HT-29 (cell line): ENCODE measurements around the gene OR8B4. TPM values are rescaled to one million over a fixed set of nuclear protein-coding genes. Genes with fewer than 3 reads are reported as not detected.
"Not testable (repeated sequence)": the region's sequence is repeated elsewhere in the genome, so short reads cannot be mapped to it uniquely, and the experiment has no call there.

Experiments
- DNase-seq: peaks from one replicate; pipeline ENCODE4 v3.0.0-alpha.2; 2015; ENCODE audit warnings: low spot score
- total RNA-seq: library from RNA; depleted of rRNA; stranded (reverse); fragments of >200 nt; shearing (Covaris generic); gene quantifications from 2 replicates; pipeline ENCODE4 v1.2.3, GENCODE V29; 2014; rRNA removed

Gene OR8B4
- total RNA-seq, 1 experiment from 2014 or later, result not detected

GRCh38 chr11:124409906-124410305, 14.8 kb downstream of the OR8B4 start:
- no peak for DNase-seq

- DNase-seq, result no peak
These were observed 19.1 kb downstream of the OR8B4 start for GRCh38 chr11:124405581-124405980.

- not testable (repeated sequence) for DNase-seq
These were observed 21.5 kb downstream of the OR8B4 start for GRCh38 chr11:124403186-124403585.

- DNase-seq, result peak; percentile 84
These were observed 22.2 kb downstream of the OR8B4 start for GRCh38 chr11:124402326-124402922.

GRCh38 chr11:124398924-124399323, 25.7 kb downstream of the OR8B4 start, which contains the start of gene OR8B3:
OR8B3 (minus strand) TSS chr11:124399024; CDS start chr11:124397351, 1,673 bp downstream.
- no peak for DNase-seq

- DNase-seq, result not testable (repeated sequence)
These were observed 27.8 kb downstream of the OR8B4 start for GRCh38 chr11:124396847-124397246.

- no peak for DNase-seq
These were observed 30.3 kb downstream of the OR8B4 start for GRCh38 chr11:124394408-124394807.

GRCh38 chr11:124384399-124384798, 40.3 kb downstream of the OR8B4 start, which contains the start of gene OR8B2:
OR8B2 (minus strand) TSS chr11:124384499; CDS start chr11:124383343, 1,156 bp downstream.
- DNase-seq, result no peak

GRCh38 chr11:124382857-124383256, 41.8 kb downstream of the OR8B4 start:
- not testable (repeated sequence) for DNase-seq

- no peak for DNase-seq
These were observed 44.1 kb downstream of the OR8B4 start for GRCh38 chr11:124380585-124380984.

- no peak for DNase-seq
These were observed 48.4 kb downstream of the OR8B4 start for GRCh38 chr11:124376280-124376679.

Other genes with a start within 250 kb of the OR8B4 start
- not detected in 2 replicates for gene OR10D3, start 241.5 kb downstream of the OR8B4 start, total RNA-seq
- gene OR8G1, start 183.8 kb downstream of the OR8B4 start, total RNA-seq, result not detected in 2 replicates
- gene OR8G5, start 168.5 kb downstream of the OR8B4 start, total RNA-seq, result not detected in 2 replicates
- gene OR8D1, start 110.9 kb downstream of the OR8B4 start, total RNA-seq, result not detected in 2 replicates
- gene OR8D2, start 104.7 kb downstream of the OR8B4 start, total RNA-seq, result not detected in 2 replicates
- gene OR8B2, start 40.4 kb downstream of the OR8B4 start, total RNA-seq, result not detected in 2 replicates
- gene OR8B3, start 25.8 kb downstream of the OR8B4 start, total RNA-seq, result not detected in 2 replicates
- gene OR8B8, start 20.8 kb upstream of the OR8B4 start, total RNA-seq, result not detected in 2 replicates
- not detected in 2 replicates for gene OR8B12, start 118.8 kb upstream of the OR8B4 start, total RNA-seq
- gene OR8A1, start 145.1 kb upstream of the OR8B4 start, total RNA-seq, result not detected in 2 replicates
- not detected in 2 replicates for gene PANX3, start 186.6 kb upstream of the OR8B4 start, total RNA-seq
- gene TBRG1, start 198.0 kb upstream of the OR8B4 start, total RNA-seq, result 45.8 and 63.0 TPM in 2 replicates
- gene SIAE, start 248.9 kb upstream of the OR8B4 start, total RNA-seq, result 6.8 and 6.9 TPM in 2 replicates
- 2.9 and 7.2 TPM in 2 replicates for gene SPA17, start 249.0 kb upstream of the OR8B4 start, total RNA-seq